Parathyroid adenoma (tissue), 2 donors: ENCODE data around the gene BTK.
A peak's percentile ranks its signal among the peaks of the same experiment; 100 is the strongest.

Source experiments
- H2AFZ ChIP-seq: fragments of 300-600 bp; sonication (generic); one replicate; pipeline ENCODE4 v1.7.0; 2017; ENCODE audit warnings: antibody characterized with exemption, mild to moderate bottlenecking
- H3K27ac ChIP-seq: fragments of 300-600 bp; sonication (generic); one replicate; pipeline ENCODE4 v1.7.0; 2017
- H3K27me3 ChIP-seq: fragments of 300-600 bp; sonication (generic); one replicate; pipeline ENCODE4 v1.7.0; 2017; ENCODE audit warnings: low read length; ENCODE audit not compliant: control insufficient read depth, insufficient read depth
- H3K36me3 ChIP-seq: fragments of 300-600 bp; sonication (generic); one replicate; pipeline ENCODE4 v1.7.0; 2017; ENCODE audit warnings: low read length; ENCODE audit not compliant: control insufficient read depth, insufficient read depth
- H3K4me1 ChIP-seq: fragments of 300-600 bp; sonication (generic); one replicate; pipeline ENCODE4 v1.7.0; 2017; ENCODE audit warnings: control low read depth
- H3K4me2 ChIP-seq: fragments of 300-600 bp; sonication (generic); one replicate; pipeline ENCODE4 v1.7.0; 2017; ENCODE audit warnings: low read length
- H3K4me3 ChIP-seq: fragments of 300-600 bp; sonication (generic); one replicate; pipeline ENCODE4 v1.7.0; 2017; ENCODE audit warnings: low read depth, low read length
- H3K79me2 ChIP-seq: fragments of 300-600 bp; sonication (generic); one replicate; pipeline ENCODE4 v1.7.0; 2017; ENCODE audit warnings: control low read depth
- H3K9ac ChIP-seq: fragments of 300-600 bp; sonication (generic); one replicate; pipeline ENCODE4 v1.7.0; 2017; ENCODE audit warnings: mild to moderate bottlenecking
- H3K9me3 ChIP-seq: fragments of 300-600 bp; sonication (generic); one replicate; pipeline ENCODE4 v1.7.0; 2017; ENCODE audit warnings: low read length; ENCODE audit not compliant: control insufficient read depth
- CTCF ChIP-seq: fragments of 300-600 bp; sonication (generic); IDR thresholded peaks from one replicate; pipeline ENCODE4 v1.7.0; 2017; ENCODE audit warnings: antibody characterized with exemption, mild to moderate bottlenecking
- donor health status: primary hyperparathyroidism.

The BTK gene

GRCh38 chrX:101397779-101398178 lies 11.8 kb upstream of the BTK start:
- Histone ChIP-seq H3K36me3 (no peaks in the 10 kb centered on the region), H3K79me2 (no peaks in the 10 kb centered on the region), H3K4me1 (no peaks in the 10 kb centered on the region), H3K27me3 (no peaks in the 10 kb centered on the region), H3K27ac (no peak overlapping the region), H3K4me3 (no peak overlapping the region), H3K9ac (no peak overlapping the region), H2AFZ (no peak overlapping the region), H3K4me2 (no peak overlapping the region), H3K9me3 (no peaks in the 10 kb centered on the region)
- TF ChIP-seq CTCF = no peak

GRCh38 chrX:101395789-101396188 lies 9.8 kb upstream of the BTK start:
- Histone ChIP-seq H3K4me3 (no peak overlapping the region), H3K9ac (no peak overlapping the region), H3K27ac (no peak overlapping the region), H3K9me3 (no peaks in the 10 kb centered on the region), H3K4me1 (no peaks in the 10 kb centered on the region), H3K79me2 (no peaks in the 10 kb centered on the region), H3K4me2 (no peak overlapping the region), H3K36me3 (no peaks in the 10 kb centered on the region), H3K27me3 (no peaks in the 10 kb centered on the region), H2AFZ (no peak overlapping the region)
- no peak for TF ChIP-seq CTCF

GRCh38 chrX:101394372-101394771 lies 8.4 kb upstream of the BTK start:
- Histone ChIP-seq H3K27me3 (no peaks in the 10 kb centered on the region), H3K9ac (no peak overlapping the region), H3K36me3 (no peaks in the 10 kb centered on the region), H3K79me2 (no peaks in the 10 kb centered on the region), H3K4me3 (no peak overlapping the region), H3K27ac (no peak overlapping the region), H2AFZ (no peak overlapping the region), H3K4me2 (no peak overlapping the region), H3K4me1 (peaks cover 2% of the 10 kb centered on the region), H3K9me3 (no peaks in the 10 kb centered on the region)
- no peak for TF ChIP-seq CTCF

- Histone ChIP-seq H3K4me2 (no peak overlapping the region), H3K4me1 (peaks cover 2% of the 10 kb centered on the region), H3K36me3 (no peaks in the 10 kb centered on the region), H3K27me3 (no peaks in the 10 kb centered on the region), H3K27ac (no peak overlapping the region), H3K4me3 (no peak overlapping the region), H3K79me2 (no peaks in the 10 kb centered on the region), H2AFZ (no peak overlapping the region), H3K9me3 (no peaks in the 10 kb centered on the region), H3K9ac (no peak overlapping the region)
- TF ChIP-seq CTCF = no peak
Observed at GRCh38 chrX:101393530-101394305, 7.7 kb upstream of the BTK start.

GRCh38 chrX:101391831-101392230 lies 5.8 kb upstream of the BTK start:
- Histone ChIP-seq H3K27me3 (no peaks in the 10 kb centered on the region), H2AFZ (no peak overlapping the region), H3K4me1 (peaks cover 2% of the 10 kb centered on the region), H3K9ac (no peak overlapping the region), H3K4me2 (peak overlapping the region; percentile 79), H3K36me3 (no peaks in the 10 kb centered on the region), H3K4me3 (peak overlapping the region; percentile 83), H3K79me2 (no peaks in the 10 kb centered on the region), H3K9me3 (no peaks in the 10 kb centered on the region), H3K27ac (no peak overlapping the region)
- TF ChIP-seq CTCF = no peak
